Measurements from ENCODE around the gene SERPIND1. TPM values are rescaled to one million over a fixed set of nuclear protein-coding genes. Genes with fewer than 3 reads are reported as not detected.

Gene SERPIND1
- total and polyA plus RNA-seq, 2 of the 8 experiments (the other 6 are each of a cell fraction or from before 2014, with no cell fraction given) = not detected

DNA sequence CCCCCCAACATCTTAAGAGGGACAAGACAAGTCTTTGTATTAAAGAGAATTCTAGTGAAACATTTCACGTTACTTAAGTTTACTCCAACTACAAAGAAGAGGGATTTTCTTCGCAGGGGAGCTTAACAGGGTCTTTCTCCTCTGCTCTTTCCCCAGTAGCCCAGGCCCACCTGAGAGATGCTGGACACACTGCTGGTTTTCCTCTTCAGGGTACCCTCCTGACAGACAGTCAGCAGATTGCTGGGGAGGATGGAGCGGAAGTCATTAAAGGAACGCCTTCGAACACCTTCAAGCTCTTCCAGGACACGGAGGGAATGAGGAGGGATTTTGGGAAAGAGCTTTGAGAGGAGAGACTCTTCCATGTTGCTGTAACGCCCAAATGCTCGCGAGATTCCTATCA, 45.6 kb downstream of the SERPIND1 start:
- H4K91ac ChIP-seq (replicated peaks; ENCODE audit: insufficient read length, low read length) = no peak overlapping the region
- H2BK120ac ChIP-seq (replicated peaks; ENCODE audit: low read depth, low read length) = no peak overlapping the region
- H4K20me1 ChIP-seq (replicated peaks in 1 of 2; ENCODE audit: control insufficient read depth in 1 of 2, insufficient read depth in 2 of 2, low read length in 2 of 2) = peaks cover 0 to 1% of the 10 kb centered on the region in 2 experiments
- H2BK20ac ChIP-seq (ENCODE audit: low read length) = no peak overlapping the region
- no peak overlapping the region for H3K14ac ChIP-seq (ENCODE audit: insufficient read length)
- no peaks in the 10 kb centered on the region for H3K27me3 ChIP-seq (replicated peaks in 1 of 4; ENCODE audit: control insufficient read depth in 3 of 4, extremely low read depth in 1 of 4, insufficient read depth in 3 of 4, low read length in 3 of 4)
- no peaks in the 10 kb centered on the region for H3K79me2 ChIP-seq (ENCODE audit: control insufficient read depth in 1 of 2, insufficient read depth in 2 of 2, low read length in 2 of 2)
- no peak overlapping the region for H3K9ac ChIP-seq (replicated peaks in 1 of 4; ENCODE audit: extremely low read depth in 1 of 4, low read depth in 3 of 4, low read length in 3 of 4)
- DNase-seq (ENCODE audit: low read depth in 1 of 2, low spot score in 2 of 2) (no peak), FAIRE-seq (no peak)
- no peak overlapping the region for H2AK5ac ChIP-seq (ENCODE audit: low read depth, low read length)
- H2AFZ ChIP-seq (ENCODE audit: low read length) = no peak overlapping the region
- H3K9me3 ChIP-seq (ENCODE audit: insufficient read depth in 2 of 2, low read depth in 1 of 2, low read length in 1 of 2) = no peaks in the 10 kb centered on the region
- H2BK15ac ChIP-seq (ENCODE audit: low read length) = no peak overlapping the region
- no peak overlapping the region for H4K5ac ChIP-seq (ENCODE audit: insufficient read length, low read depth, low read length)
- H3K4me1 ChIP-seq (replicated peaks in 1 of 4; ENCODE audit: control insufficient read depth in 3 of 4, insufficient read depth in 4 of 4, low read length in 3 of 4) = no peaks in the 10 kb centered on the region
- no peak overlapping the region for H2BK12ac ChIP-seq (ENCODE audit: low read depth, low read length)
- no peak overlapping the region for H4K8ac ChIP-seq (ENCODE audit: extremely low read depth, insufficient read depth, low read length)
- H3K23ac ChIP-seq (ENCODE audit: insufficient read length) = no peak overlapping the region
- H3K79me1 ChIP-seq (ENCODE audit: low read depth, low read length) = no peaks in the 10 kb centered on the region
- WGBS, 2 experiments (ENCODE audit: extremely low coverage in 1 of 2, insufficient coverage in 1 of 2, insufficient read length in 1 of 2, insufficient replicate concordance in 2 of 2, low coverage in 1 of 2, low lambda C conversion rate in 2 of 2, missing lambda C conversion rate in 1 of 2) = 90% methylated on average over 9 of the region's 9 CpGs; no CpG with 5 or more reads in 1 of the 2 experiments
- H3K4me2 ChIP-seq (ENCODE audit: insufficient read depth in 1 of 2, low read depth in 2 of 2, low read length in 2 of 2) = no peak overlapping the region
- no peak overlapping the region for H3K56ac ChIP-seq (replicated peaks; ENCODE audit: insufficient read length, low read depth, low read length)
- no peak overlapping the region for H3K27ac ChIP-seq (ENCODE audit: low read depth, low read length)
- H3K4me3 ChIP-seq (ENCODE audit: extremely low read depth in 1 of 4, insufficient read depth in 2 of 4, low read depth in 3 of 4, low read length in 4 of 4) = no peak overlapping the region
- CTCF ChIA-PET (ENCODE audit: partially characterized antibody) = interaction anchor here (0.6 kb wide), 1 partner anchor 37 kb away, joined by 3 read pairs; no protein-coding TSS in a partner anchor
- peaks cover 0 to 2% (median 0%) of the 10 kb centered on the region in 4 experiments; a peak in 3 of 8 replicates for H3K36me3 ChIP-seq (ENCODE audit: control insufficient read depth in 2 of 4, insufficient read depth in 4 of 4, low read length in 3 of 4)
- H3K23me2 ChIP-seq (ENCODE audit: low read depth, low read length) = no peaks in the 10 kb centered on the region
- no peak overlapping the region for H2BK5ac ChIP-seq (ENCODE audit: low read depth, low read length)
- H3K18ac ChIP-seq (ENCODE audit: extremely low read depth, low read length) = no peak overlapping the region
- POLR2A ChIA-PET (ENCODE audit: partially characterized antibody) = interaction anchor here (0.9 kb wide), 1 partner anchor 58 kb away, joined by 3 read pairs; no protein-coding TSS in a partner anchor
- H3K4ac ChIP-seq (replicated peaks; ENCODE audit: insufficient read length, low read depth, low read length) = no peak overlapping the region
- TF ChIP-seq EGR1 (IDR thresholded peaks at IDR 0.05; ENCODE audit: borderline replicate concordance, low read depth, low read length) = no peak

Data from H1 (cell line).